HUDEP-2 (cell line): Measurements from ENCODE around the gene COL4A1.

Source experiments
- DNase-seq, 76 experiments: peaks; one replicate each; lab custom pipeline; 2025; ENCODE audit not compliant: unreplicated experiment in 76 of 76; lab: John Stamatoyannopoulos, UW

Gene COL4A1

DNA sequence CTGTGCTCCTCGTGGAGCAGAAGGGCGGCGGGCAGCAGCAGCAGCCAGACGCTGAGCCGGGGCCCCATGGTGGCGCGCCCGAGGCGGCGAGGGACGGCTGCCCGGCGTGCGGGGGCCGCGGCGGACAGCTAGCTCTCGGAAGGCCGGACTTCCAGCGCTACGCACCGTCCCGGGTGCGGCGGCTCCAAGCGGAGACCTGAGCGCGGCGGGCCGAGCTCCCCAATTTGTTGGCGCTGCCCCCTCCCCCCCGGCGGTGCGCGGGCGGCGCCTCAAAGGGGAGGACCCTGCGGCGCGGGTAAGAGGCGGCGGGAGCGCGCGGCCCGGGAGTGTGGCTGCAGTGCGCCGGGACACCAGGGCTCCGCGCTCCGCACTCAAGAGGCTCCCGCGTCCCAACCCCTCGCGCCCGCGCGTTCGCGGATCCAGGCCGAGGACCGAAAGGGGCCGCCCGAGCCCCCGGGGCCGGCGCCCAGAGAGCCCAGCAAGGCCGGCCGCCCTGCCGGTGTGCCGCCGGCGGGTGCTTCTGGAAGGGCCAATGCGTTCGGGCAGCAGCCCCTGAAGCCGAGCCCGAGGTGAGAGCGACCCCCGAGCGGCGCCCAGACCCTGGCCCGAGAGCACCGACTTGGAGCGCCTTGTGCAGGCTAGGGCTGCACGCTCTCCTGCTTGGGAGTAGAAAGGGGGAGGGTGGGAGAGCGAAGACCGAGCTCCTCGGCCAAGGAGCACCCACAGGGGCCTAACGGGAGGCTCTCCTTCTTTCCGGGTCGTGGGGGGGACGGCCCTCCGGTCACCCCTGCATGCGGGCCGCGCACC, at the start of gene COL4A1, which contains the start of gene COL4A2:
COL4A1 (minus strand) TSS at position 198 of the 807 bp plus-strand sequence; CDS start at position 68, 130 bp downstream.
COL4A2 (plus strand) TSS at position 325 of the 807 bp plus-strand sequence. CDS start 620 bp downstream, outside the sequence.
- DNase-seq: no peak

DNA sequence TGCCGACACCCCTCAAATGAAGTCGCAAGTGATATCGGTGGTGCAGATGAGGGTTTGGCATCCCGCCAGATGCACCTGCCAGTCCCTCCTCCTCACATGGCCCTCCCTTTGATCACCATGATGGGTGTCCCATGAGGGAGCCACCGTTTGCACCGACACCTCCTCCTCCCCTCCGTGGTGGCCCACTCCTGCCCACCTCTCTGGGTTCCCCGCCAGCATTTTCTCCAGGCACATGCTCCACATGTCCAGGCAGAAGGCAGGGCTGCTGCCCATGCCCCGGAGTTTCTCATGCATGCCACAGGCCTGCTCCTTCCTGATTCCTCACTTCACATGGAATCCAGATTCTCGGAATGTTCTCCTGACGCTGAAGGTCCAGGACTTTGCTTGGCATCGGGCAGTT, 49.4 kb upstream of the COL4A1 start:
- no peak for DNase-seq

DNA sequence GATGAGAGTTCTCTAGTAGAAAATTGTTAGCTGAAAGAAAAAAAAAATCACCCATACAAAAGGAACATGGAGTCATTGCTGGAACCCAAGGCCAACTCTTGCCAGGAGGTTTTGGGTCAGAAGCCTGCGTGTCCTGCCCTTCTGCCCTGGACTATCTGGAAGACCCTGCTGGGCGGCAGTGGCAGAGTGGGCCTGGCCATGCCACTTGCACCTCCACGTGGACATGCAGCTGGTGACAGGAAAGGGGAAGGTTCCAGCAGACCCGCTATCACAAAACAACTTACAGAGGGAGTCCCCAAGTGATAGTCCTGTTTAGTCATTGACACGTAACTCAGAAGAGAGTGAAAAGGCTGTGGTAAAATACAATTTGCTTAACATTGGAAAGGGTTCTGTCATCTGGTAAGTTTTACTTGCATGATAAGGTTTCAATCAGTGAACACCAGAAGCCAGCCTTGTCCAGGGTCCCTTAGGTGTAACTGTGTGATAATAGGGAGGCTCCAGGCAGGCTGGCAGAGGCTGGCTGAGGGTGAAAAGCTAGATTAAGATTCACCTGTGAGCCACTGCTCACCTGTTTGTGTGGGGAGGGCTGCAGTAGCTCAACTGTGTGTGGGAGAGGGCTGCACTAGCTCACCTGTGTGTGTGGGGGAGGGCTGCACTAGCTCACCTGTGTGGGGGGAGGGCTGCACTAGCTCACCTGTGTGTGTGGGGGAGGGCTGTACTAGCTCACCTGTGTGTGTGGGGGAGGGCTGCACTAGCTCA, 47.9 kb upstream of the COL4A1 start:
- peak in 16 of 76 experiments; percentile 2 to 40 (median 6) for DNase-seq

DNA sequence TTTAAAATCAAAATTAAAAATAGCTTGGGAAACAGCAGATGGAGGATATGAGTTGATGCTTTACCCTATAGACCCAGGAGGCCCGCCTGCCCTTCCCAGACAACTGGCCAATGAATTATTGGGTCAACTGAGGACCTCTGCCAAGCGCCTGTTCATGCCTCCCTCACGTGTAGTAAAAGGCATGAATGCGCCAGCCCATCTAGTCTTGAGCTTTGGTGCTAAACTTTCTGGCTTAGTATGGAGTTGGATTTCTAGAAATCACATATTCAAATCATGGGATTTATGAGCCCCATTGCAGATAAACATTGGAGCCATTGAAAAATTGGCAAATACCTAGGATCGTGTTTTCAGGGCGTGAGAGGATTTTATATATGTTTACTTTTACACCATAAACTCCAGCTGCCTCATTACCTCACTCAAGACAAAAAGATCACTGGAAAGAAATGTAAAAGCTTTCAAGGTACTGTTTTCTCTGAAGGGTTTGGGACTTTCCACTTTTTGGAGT, 47.2 kb upstream of the COL4A1 start:
- DNase-seq: no peak

DNA sequence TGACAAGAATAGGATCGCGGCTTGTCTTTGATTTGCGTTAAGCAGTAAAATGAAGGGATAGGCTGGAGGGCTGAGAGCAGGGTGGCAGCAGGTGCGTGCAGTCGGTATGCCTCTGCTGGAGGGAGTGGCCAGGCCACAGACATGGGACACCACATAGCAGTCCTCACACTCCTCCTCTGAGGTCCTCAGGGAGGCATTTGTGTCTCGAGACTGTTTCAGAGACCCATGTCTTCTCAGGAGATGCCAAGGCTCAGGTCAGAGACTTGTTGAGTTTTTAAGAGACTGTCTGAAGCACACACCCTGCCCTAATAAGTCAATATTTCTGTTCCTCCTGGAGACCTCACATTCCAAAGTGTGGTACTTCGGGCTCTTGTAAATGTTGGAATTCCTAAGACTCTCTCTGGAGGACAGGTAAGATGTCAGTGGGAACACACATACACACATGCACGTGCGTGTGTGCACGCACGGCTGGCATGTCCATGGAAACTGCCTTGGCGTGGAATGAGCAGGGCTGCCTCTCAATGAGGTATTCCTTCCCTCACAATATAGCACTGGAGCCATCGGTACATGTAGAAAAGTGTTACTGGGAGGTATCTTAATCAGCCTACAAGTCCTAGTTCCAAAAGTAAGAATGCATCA, 46.5 kb upstream of the COL4A1 start:
- DNase-seq: no peak

DNA sequence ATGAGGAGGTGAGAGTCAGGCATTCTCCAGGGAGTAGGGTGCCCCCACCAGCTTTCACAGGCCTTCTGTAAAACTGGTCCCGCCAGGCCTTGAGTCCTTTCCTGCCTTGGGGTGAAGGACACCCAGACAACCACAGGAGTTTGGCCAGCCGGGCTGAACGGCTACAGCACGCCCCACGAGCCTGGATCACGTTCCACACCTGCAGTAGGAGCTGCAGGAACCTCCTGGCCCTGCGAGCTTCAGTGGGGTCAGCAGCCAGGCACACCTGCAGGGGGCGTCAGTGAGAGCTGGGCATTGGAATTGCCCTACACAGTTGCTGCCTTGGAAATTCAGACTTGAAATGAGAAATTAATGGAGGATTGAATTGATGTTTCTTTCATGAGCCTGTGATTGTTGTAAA, 45.8 kb upstream of the COL4A1 start:
- DNase-seq: peak in 6 of 76 experiments; percentile 2 to 20 (median 4)

DNA sequence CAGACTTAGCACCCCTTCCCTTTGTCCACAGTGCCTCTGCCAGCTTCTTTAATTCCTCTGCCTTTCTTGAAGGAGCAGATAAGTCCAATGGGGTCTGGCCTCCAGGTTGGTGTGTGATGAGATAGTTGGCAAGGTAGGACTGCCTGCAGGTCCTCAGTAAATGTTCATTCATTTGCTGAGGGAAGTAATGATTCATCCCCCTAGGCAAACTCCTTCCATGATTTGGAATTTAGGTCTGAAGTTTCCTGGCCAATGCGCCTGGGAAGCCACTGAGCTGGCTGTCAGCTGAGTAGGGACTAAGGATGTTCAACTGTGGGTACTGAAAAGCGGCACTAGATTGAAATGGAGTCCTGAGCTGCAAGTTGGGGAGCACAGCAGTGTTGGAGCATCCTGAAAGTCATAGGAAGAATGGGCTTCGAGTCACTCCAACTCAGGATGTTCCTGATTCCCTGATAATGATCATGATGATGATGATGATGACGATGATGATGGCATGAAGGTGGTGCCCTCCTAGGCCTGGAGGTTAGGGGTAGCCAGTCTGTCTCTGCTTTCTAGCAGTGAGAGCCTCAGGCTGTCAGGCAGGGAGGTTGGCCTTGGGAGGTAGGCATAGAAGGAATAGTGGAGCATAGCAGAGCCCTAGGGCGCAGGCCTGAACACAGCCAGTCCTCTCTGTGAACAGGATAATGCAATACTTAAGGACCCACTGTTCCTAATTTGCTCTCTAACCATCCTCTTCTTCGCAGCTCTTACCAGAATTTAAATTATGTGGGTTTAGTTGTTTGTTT, 44.9 kb upstream of the COL4A1 start:
- no peak for DNase-seq

DNA sequence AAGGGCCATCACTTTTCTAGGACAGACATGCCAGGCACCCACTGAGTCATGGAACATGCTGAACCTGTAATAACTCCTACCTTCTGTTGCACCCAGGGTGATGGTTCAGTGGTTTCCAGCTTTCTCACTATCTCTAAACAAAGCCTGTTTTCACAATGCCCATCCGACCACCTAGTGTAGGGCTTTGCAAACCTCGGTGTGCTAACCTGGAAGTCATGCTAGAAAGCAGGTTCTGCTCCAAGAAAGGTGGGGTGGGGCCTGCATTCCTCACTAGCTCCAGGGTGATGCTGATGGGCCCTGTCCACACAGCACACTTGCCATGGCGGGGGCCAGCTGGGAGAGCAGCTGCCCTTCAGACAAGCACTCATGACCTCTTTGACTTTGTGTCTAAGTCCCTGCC, 43.6 kb upstream of the COL4A1 start:
- DNase-seq: no peak

DNA sequence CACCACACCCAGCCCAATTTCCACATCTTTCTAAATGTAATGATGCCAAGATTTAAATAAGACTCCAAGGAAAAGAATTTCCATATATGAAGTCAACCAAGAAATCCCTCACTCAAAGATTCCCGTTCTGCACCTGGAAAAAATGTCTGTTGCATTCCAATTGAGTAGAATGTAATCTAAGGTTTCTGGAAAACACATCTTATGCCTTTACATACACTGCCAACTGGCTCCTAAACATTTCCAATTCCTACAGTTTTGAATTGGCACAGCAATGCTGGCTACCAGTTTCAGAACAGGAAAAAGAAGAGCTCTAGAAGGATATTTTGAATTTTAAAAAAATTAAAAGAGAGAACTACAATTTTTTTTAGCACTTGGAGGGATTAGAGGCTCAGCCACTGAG, 43.1 kb upstream of the COL4A1 start:
- no peak for DNase-seq

DNA sequence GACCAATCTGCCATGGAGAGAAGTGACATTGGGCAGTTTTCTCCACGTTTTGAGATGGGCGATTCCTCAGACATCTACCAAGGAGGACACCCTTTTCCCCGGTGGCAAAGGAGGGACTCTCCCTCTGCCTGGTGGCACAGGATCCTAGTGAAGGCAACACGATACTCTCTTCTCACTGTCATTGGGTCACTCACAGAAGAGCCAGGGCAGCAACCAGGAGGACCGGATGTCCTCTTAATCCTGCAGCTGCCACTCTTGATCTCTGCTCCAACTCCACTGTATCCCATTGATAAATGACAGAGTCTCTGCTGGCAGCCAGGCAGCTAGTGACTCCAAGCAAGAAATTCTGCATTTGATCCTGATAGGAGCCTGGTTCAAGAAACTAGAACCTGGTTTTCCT, 42.3 kb upstream of the COL4A1 start:
- DNase-seq: no peak

DNA sequence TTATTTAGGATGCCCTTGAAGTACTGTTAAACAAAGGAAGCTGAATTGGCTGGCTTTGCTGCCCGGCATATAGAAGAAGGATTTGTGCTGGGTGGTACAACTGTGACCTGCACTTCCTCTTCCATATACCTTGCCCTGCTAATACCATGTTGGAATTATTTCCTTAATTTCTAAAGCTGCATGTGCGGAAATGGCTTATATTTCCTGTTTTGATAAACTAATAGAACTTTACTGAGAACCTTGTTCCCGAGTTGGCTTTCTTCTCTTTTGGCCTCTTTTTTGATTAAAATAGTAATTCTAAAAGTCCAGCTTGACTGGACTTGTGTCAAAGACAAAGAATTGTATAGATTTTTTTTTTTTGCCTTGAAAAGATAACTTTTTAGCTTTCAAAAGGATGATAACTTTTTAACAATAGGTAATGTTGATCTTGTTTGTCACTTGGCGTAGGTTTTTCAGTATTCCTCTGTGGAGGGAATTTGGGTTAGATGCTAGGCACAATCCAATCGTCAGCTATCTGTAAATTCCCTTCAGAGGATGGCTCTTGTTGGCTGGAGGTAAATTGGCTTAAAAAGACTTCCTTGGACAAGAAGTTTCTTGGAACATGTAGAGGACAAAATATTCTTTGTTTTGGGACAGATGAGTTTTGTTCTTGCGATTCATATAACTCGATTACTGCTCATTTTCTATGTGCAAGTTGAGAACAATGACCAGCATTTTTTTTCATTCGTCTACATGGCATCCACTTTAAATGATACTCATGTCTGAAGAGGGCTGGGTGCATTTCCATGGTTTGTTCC, 41.5 kb upstream of the COL4A1 start:
- no peak for DNase-seq

DNA sequence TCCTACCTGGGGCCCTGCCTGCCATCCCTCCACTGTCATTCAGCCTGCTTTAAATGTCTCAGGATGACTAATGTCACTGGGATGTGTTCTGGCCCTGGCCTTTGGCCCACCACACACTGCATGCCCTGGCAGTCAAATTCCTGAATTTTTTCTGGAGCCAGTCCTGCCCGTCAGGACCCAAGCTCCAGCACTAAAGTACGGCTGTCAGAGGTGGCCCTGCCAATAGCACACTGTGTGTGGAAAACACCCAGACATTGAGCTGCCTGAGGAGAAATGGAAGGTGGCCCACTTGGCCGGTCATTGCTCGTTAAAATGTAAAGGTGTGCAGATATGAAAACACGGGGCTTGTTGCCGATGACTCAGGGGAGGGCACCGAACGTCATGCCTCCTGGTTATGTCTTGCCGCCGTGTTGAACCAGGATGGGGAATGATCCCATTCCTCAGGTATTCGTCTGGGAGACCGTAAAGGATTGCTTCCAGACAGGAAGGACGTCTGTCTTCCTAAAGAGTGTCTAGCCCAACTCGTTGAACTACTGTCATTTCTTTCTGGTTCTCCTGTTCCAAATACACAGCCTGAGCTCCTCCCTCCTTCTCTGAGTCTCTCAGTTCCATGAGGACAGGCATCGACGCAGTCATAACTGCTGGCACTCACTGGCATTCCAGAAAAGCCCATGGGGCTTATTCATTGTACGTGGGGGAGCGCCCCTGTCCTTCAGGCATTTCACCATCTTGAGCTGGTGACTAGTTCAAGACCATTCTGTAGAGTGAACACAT, 40.8 kb upstream of the COL4A1 start:
- DNase-seq: no peak

DNA sequence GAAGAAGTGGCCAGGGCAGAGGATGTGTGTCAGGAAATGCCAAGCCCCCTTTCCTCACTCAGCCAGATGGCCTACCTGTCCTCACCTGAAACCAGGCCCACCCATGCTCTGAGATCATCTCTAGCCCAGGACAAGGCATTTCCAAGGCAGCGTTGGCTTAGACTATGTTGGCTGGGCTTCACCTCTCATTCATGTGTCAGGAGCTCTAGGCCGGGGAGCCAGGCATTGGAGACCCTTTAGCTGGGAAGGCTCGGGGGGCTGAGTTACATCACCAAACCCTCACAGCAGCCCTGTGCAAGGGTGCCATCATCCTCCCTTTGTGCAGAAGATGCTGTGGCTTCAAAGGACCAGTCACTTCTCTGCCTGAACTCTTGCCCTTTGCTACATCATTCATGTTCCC, 40.1 kb upstream of the COL4A1 start:
- no peak for DNase-seq

DNA sequence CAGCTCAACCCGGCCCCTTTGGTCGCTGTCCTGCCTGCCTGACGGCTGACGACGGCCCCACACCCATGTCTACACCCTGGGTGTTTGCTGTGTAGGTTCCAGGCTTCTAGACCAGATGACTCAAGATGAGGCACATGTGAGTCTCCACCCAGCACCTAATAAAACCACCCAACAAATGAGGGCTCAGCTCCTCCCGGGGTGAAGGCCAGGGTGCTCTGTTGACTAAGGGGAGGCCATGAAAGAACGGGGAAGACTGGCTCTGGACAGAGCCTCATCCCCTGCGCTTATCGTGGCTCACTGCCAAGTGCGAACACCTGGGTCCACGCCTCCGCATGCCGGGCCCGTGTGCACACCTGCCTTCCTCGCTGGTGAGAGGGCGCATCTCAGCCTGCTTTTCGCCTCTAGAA, 39.7 kb upstream of the COL4A1 start:
- DNase-seq: no peak

DNA sequence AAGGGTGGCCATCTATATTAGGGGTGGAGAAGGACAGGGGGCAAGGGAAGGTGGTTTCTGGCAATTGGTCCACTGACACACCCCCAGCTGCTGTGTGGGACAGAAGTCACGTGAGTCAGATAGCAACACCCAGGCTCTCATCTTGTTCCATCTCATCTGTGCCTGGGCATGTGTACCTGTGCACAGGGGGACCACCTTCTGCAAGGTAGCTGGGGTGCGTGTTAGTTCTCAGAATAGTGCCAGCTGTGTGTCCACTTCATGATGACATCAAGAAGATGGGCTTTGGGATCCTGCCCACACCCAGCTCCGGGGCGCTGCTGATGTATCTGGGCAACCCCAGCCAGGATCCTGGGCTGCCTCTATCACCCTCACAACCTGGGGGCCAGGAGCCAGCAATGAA, 38.7 kb upstream of the COL4A1 start:
- DNase-seq: no peak

DNA sequence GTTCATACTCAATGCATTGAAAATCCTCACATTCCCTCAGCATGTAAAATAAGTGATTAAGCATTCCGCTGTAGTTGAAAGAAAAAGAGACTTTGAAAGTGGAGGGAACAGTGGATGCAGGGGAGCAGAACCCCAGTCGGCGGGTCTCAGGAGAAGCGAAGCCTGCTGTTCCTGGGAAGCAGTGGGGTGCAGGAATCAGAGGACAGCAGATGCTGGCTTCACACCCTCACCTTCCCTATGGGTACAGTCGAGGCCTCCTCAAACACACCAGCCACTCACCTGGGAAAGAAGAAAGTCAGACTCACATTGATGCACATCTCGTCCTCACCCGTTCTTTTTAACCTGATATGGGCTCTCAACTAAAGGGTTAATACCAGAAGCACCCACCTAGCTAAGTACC, 38.3 kb upstream of the COL4A1 start:
- no peak for DNase-seq

DNA sequence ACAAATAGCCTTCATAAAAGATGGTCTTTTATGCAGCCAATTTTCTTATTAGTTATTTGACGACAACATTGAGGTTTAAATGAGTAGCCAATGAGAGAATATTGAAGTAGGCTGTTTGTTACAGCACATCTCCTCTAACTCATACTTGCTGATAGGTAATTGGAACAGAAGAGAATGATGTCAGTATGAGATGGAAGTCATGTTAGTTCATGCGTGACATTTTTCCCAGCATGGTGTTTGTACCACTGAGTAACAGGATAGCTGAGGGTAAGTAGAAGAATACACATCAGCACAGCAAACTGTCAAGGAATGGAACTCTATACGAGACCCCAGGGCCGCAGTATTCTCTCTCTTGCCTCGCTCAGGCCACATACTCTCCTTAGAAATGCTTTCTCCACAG, 37.4 kb upstream of the COL4A1 start:
- no peak for DNase-seq

DNA sequence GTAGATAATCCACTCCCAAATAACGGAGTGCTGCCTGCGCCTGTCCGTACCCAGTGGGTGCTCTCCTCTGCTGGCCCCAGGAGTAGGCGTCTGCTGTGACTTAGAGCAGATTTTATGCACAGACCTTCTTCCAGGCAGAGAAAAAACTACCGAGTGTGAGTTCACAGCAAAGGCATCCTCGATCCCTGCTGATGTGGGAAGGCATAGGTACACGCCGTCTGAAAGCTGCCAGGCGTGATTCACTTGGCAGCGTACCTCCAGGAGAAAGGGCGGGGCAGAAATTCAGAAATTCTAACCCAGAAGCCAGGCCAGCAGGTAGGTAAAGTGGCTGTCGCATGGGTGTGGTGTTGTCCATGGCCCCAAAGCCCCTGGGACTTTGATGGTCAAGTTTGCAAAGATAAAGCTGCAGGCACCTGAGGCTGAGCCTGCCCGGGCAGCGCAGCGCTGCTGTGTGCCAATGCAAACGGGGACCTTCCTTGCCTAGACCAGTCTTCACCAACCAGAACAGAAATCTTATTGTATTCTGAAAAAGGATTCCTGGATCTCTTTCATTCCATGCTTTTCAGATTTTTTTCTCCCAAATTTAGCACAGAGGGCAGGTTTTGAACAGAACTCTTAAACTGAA, 36.4 kb upstream of the COL4A1 start:
- no peak for DNase-seq
